OCI-M2 (cell line): ENCODE measurements around the gene IPO13.

Source experiments
- DNase-seq: peaks from one replicate; lab custom pipeline; 2025; ENCODE audit not compliant: unreplicated experiment; lab: John Stamatoyannopoulos, UW

Gene IPO13, protein sequence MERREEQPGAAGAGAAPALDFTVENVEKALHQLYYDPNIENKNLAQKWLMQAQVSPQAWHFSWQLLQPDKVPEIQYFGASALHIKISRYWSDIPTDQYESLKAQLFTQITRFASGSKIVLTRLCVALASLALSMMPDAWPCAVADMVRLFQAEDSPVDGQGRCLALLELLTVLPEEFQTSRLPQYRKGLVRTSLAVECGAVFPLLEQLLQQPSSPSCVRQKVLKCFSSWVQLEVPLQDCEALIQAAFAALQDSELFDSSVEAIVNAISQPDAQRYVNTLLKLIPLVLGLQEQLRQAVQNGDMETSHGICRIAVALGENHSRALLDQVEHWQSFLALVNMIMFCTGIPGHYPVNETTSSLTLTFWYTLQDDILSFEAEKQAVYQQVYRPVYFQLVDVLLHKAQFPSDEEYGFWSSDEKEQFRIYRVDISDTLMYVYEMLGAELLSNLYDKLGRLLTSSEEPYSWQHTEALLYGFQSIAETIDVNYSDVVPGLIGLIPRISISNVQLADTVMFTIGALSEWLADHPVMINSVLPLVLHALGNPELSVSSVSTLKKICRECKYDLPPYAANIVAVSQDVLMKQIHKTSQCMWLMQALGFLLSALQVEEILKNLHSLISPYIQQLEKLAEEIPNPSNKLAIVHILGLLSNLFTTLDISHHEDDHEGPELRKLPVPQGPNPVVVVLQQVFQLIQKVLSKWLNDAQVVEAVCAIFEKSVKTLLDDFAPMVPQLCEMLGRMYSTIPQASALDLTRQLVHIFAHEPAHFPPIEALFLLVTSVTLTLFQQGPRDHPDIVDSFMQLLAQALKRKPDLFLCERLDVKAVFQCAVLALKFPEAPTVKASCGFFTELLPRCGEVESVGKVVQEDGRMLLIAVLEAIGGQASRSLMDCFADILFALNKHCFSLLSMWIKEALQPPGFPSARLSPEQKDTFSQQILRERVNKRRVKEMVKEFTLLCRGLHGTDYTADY

DNA sequence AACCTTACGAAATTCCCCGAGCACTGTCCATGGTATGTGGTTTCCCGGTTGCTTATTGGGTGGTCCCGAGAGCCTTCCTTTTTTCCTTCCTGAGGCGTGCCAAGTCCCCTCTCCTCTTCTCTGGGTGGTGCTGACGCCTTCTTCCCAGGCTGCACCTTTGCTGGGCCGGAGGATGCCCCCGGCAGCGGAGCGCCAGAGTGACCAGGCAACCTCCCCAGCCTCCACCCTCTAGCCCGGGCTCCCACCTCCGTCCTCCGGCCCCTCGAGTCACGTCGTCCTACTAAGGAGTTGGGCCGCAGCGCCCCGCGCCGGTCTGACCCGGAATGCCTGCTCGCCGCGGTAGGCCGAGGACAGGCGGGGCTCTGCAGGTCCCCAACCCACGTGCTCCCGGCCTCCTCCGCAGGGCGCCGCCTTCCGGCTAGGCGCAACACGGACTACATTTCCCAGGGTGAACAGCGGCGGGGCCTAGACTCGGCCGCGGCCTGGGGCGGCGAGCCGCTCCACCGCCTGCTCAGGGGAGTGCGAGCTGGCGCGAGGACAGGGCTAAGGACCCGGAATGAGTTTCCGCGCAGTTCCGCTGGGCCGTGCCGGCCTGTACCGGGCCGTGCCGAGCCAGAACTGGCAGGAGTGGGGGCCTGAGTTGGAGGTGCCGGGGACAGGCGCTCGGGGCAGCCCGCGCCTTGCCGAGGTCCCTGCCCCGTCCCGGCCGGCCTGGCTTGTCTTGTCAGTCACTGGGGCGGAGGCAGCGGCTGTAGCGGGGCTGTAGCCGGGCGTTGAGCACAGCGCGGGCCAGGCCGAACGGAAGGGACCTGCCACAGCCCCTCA is at the start of gene IPO13:
TSS of gene IPO13 (plus strand) at position 715 of the 825 bp plus-strand sequence. CDS start 651 bp downstream, outside the sequence.
- DNase-seq = peak; percentile 86

DNA sequence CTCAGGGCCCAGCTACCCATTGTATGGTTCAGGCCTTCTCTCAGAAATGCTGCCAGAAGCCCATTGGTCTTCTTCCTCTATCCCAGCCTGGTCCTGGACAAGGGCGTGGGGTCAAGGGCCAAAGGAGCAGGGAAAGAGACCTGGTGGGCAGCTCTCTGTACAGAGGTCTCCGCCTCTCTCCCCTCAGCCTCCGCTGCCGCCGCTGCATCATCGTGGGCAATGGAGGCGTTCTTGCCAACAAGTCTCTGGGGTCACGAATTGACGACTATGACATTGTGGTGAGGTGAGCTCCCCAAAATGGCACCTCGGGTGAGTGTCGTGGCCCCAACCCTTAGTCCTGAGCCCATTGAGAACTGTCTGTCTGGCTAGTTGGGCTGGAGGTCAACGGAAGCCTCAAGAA is 47.8 kb upstream of the IPO13 start:
- no peak for DNase-seq

DNA sequence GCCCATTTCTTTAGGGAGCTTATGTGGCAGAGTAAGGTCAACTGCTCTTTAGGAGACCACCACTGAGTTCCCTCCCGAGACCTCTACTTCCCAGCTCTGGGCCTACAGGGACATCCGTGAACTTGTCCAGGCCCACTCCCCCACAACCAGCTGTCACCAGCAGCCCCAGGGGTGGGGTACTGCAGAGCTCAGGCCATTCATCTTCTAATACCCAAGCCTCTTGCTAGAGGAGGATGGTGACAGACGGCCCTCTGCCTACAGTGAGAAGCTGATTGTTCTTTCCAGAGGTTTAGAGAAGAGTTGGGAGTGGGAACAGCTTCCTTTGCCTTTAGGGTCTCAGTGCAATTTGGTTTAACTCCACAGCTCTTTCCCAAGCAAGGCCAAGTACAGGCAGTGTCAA is 46.4 kb upstream of the IPO13 start:
- DNase-seq = no peak

DNA sequence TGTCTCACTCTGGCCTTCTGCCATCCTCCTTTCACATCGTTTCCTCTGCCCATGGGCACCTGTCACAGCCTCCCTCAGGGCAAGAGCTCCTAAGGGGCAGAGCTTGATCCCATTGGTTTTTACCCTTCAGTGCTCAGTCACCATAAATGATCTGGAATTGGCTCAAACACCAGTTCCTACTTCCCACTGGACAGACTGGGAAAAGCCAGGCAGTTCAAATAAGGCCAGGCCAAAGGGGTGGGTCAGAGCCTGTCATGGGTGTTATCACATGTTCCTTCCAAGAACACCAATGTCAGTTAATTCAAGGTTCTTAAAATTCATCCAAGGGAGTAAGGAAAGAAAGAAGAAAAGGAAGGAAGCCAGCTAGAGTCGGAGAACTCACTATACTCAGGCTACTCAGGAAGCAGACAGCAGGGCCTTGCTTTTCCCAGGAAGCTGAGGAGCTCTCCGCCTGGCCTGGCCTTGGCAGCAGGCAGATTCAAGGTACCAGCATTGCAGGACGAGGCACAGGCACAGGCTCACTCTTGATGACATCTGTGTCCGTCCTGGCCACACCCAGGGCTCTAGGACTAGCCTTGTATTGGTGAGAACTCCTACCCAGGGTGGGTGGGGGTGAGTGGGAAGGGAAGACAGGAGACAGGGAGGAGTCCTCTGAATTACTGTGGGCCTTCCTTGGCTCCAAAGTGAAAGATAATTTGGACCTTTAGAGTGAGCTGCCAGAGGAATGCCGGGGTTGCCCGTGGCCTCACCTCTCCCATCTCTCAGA is 45.4 kb upstream of the IPO13 start:
- no peak for DNase-seq

DNA sequence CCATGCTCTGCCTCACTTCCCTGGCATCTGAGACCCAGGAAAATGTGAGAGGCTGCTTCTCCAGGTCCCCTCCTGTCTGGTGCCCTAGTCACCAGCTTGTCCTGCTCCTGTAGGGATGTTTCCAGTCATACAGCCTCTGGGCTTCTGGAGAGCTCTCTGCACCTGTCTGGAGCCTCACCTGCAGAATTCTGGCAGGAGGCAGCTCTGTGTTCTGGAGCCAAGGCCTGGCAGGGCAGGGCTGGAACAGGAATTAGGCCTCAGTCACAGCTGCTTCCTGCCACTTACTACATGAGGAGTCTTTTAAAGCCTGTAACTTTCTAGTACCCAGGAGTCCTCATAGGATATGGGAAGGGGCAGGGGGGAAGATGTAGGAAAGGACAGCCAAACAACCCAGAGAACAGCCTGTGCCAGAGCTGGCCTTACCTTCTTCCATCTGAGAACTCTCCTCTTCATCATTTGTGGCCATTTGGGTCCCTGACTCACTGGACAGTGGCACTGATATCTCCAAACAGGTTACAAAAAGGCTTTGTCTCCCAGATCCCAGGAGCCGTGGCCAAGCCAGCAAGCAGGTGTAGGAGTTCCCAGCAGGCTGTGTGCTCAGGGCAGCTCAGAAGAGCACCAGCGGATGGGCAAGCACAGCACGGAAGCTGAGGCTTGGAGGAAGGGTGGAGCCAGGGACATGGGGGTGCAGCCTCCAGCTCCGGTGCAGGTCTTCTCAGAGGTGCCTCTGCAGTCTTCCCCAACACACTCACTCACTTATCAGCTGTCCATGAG is 44.5 kb upstream of the IPO13 start:
- no peak for DNase-seq

DNA sequence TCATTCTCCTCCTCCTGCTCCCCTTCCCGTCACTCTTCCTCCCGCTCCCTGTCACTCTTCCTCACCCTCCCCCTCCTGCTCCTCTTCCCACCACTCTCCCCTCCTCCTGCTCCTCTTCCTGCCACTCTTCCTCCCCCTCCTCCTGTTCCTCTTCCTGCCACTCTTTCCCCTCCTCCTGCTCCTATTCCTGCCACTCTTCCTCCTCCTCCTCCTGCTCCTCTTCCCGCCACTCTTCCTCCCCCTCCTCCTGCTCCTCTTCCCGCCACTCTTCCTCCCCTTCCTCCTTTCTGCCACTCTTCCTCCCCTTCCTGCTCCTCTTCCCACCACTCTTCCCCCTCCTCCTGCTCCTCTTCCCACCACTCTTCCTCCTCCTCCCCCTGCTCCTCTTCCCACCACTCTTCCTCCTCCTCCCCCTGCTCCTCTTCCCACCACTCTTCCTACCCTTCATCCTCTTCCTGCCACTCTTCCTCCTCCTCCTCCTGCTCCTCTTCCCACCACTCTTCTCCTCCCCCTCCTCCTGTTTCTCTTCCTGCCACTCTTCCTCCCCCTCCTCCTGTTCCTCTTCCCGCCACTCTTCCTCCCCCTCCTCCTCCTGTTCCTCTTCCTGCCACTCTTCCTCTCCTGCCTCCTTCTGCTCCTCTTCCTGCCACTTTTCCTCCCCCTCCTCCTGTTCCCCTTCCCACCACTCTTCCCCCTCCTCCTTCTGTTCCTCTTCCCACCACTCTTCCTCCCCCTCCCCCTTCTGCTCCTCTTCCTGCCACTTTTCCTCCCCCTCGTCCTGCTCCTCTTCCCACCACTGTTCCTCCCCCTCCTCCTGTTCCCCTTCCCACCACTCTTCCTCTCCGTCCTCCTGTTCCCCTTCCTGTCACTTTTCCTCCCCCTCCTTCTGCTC is 41.8 kb upstream of the IPO13 start:
- DNase-seq = no peak

DNA sequence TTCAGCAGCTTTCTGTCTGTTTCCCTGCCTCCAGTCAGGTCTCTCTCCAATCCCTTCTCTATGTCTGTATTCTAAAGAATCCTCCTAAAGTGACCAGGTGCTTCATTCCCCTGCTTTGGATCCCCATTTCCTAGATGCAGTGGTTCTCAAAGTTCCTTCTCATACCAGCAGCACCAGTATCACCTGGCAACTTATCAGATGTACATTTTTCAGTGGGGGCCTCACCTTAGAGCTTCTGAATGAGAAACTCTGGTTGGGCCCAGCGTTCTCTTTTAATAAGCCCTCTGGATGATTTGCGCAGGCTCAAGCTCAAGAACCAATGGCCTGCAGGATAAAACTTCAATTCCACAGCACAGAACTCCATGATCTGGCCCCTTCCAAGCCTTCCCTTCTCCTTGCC is 38.5 kb upstream of the IPO13 start:
- no peak for DNase-seq

DNA sequence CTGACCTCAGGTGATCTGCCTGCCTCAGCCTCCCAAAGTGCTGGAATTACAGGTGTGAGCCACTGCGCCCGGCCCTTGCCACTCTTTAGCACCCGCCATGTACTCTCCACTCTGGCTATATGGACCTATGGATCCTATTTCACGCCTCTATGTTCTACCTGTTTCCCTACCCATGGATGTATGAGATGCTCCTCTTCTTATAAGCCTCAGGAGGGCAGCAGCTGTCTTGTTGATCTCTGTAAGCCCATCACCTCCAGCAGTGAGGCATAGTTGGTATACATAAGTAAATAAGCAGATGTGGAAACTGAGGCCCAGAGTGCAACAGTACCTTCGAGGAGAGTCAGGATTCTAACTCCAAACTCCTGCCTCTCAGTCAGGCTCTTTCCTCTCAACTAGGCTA is 37.9 kb upstream of the IPO13 start:
- DNase-seq = no peak

DNA sequence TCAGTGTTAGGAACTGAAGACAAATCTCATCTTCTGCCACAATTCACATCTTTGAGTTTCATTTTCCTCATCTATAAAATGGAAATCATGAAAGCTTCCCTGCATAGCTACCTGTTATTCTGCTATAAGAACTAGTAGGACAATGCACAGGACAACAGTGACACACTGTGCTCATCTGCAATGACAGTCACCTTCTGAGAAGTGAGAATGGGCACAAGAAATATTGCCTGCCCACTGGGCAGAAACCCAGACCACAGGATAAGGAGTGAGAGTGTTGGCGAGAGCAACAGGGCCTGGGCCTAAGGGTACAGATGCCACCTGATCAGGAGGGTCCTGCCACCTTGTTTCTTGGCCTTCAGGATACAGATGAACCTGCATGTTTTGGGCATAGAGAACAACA is 36.4 kb upstream of the IPO13 start:
- no peak for DNase-seq

DNA sequence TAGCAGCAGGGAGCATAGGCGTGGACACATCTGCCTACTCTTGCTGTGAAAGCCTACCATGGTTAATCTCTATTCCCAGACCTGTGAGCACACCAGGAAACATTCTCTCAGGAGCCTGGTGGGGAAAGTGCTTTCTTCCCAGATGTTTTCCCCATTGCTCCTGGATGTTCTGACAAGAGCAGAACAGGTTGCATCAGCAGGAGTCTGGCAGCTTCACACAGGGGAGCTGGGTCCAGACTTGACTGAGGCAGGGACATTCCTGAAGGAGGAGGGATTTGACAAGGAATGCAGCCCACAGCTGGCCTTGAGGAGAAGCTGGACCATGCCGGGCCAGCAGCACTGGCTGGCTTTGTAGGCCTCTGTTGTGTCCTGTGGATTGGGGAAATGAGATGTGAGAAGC is 34.1 kb upstream of the IPO13 start:
- no peak for DNase-seq

DNA sequence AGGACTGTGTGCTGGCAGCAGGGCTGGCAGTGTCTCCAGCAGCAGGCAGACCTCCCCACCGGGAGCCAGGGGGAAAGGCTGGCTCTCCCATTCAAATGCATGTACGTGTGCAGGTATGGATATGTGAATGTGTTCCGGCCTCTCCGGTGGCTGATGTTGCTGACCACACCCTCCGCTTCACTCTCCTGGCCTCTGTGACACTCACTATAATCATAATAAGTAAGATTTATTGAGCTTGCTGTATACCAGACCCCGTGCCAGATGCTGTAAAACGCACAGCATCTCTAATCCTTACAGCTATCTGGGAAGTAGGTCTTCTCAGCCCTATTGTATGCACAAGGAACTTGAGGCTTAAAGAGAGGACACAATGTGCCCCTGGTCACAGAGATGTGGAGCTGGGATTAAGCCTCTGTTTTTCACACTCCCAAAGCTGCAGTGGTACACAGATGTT is 33.7 kb upstream of the IPO13 start:
- DNase-seq = no peak

DNA sequence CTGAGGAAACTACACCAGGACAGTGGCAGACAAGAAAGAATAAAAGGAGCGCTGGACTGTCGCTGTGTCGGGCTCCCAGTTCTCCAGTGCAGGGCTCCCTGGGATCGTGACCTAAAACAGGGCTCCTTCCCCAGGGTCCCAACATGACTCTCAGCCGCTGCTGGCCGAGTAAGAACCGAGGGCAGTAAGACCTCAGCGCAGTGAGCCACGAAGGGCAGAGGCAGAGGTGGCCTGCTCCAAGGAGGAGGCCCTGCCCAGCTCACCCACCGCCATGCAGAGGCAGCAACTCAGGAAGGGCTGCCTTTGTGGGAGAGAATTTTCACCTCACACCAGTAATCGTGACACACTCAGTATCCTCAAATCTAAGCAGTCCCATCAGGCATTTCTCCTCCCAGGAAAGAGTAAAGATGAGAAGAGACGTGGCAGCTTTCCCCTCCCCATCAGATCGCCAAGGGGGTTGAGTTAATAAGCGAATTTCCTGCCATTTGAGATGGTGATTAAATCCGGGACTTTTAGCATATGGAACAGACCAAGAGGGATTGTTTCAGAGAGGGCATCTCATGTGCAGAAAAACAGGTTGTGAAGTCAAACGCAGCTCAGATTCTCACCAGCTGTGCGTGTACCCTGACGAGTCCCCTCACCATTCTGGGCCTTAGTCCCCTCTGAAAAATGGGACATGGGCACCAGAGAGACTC is 32.9 kb upstream of the IPO13 start:
- no peak for DNase-seq

DNA sequence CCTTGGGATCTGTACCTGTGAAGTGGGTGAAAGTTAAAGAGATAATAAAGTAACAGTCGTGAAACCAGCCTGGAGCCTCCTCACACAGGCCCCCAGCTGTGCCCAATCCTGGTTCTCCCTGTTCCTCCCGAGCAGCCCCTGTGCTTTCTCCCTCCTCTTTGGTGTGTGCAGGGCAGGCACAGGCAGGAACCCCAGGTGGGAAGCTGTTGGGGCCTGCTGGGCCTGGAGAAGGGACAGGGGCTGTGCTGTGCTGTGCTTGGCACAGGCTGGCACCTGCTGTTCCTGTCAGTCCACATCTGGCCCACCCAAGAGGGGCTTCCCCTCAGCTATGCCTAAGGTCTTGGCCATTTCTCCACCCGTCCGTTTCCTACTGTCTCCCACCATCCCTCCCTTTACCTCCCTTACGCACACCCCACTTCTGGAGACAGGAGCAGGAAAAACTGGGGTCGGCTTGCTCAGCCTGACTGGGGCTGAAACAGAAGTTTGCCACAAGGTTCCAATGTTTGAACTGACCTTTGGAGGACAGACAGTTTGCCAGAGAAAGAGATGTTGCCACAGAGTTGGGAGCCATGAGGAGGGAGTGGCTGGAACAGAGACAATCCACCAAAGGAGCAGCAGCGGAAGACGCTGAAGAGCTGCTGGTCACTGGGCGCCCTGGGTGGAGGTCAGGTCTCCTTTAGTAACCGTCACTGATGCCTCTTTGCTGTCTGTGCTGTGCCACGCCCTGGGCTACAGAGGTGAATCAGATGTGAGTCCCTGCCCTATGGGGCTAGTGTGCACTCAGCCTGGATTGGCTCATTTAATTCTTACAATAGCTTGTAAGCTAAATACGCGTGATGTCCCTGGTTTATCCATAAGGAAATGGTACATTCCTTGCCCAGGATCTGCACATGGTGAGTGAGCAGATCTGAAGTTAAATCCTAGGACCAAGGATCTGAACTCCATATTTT is 31.9 kb upstream of the IPO13 start:
- DNase-seq = no peak

DNA sequence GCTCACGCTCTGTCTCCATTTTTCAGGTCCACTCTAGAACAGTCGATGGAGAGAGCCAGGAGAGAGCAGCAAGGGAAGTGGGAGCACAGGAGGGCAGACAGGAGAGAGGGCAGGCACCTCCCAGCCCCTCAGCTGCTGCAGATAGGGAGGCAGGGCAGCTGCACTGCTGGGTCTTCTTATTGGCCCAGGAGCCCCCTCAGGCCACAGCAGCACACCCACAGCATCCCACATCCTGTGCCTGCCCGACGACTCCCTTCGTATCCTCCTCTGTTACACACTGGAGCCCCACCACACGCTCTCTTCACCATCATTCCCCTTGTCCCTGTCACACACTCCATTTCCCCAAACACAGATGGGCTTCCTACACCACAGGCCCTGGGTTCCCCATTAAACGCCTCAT is 26.8 kb upstream of the IPO13 start:
- DNase-seq = no peak

DNA sequence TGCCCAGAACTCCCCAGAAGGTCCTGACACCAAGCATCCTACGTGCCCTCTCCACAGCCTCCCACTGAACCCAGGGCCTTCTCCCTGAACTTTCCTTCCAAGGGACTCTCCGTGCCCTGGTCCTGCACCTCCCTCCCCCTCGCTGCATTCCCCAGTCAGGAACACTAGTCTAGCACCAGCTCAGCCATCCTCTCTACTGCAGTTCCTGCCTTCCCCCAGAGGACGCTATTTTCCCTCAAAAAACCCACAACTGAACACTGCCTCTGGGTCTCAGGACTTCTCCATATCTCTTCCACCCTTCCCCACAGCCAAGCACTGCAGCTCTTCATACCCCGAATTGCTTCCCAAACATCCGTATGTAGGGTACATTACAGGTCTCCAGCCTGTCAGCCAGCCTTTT is 25.7 kb upstream of the IPO13 start:
- DNase-seq = no peak

DNA sequence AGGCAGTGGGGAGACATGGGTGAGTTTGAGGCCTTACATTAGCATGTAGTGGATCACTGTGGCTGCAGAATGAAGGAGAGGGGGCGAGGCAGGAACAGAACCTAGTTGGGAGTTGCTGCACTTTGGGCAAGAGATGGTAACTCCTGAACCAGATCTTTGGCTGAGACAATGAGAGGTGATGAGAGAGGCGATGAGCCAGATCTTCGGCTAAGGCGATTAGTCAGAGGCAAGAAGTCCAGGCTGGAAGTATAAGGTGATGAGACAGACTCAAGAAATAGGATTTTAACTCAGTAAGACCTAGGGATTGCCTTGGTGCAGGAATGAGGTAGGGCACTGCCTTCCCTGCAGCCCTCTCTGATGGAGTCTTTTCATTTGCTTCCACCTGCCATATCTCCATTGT is 22.2 kb upstream of the IPO13 start:
- no peak for DNase-seq

DNA sequence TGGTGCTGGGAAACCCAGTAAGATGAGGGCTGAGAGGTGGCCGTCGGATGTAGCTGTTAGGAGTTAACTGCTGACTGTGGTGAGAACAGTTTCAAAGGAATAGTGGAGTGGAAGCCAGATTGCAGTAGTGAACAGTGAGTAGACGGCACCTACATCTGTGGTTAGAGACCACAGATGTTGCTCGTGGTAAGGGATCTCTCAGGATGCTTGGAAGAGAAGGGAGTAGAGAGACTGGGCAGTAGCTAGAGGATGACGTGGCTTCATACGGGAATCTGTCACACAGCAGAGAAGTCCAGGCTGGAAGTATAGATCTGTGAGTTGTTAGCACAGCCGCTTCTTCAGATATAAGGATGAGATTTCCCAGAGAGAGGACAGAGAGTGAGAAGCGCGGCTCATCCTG is 20.9 kb upstream of the IPO13 start:
- no peak for DNase-seq
